ENCODE measurements around the gene SLC15A1.

The SLC15A1 gene

DNA sequence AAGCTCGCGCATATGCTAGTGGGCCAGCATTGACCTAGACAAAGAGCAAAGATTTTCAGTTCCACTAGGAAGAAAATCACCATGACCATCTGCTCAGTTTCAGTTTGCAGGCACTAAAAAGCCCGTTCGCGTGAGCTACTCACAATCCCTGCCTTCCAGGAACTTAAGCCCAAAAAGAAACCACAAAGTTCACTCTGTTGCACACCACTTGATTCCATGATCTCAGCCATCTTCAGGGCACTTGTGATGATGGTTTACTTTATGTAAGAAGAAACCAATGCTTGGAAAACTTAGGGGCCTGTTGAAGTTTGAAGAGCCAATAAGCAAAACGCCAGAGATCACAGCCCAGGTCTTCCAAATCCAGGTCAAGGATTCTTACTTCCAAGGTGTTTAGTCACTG is 45.0 kb upstream of the SLC15A1 start:
- TF ChIP-seq CTCF (IDR thresholded peaks at IDR 0.05) = no peak
- Histone ChIP-seq H3K4me1 (ENCODE audit: control insufficient read depth in 1 of 2, insufficient read depth in 1 of 2, low read depth in 1 of 2, low read length in 1 of 2) (no peaks in the 10 kb centered on the region), H3K27ac (no peak overlapping the region), H3K4me3 (ENCODE audit: low read depth in 1 of 2, low read length in 1 of 2) (no peak overlapping the region), H3K9me3 (no peaks in the 10 kb centered on the region), H3K27me3 (peaks cover 3% of the 10 kb centered on the region), H3K36me3 (no peaks in the 10 kb centered on the region)

- Histone ChIP-seq H3K27ac (no peak overlapping the region), H3K9me3 (no peaks in the 10 kb centered on the region), H3K36me3 (no peaks in the 10 kb centered on the region), H3K4me1 (ENCODE audit: control insufficient read depth in 1 of 2, insufficient read depth in 1 of 2, low read depth in 1 of 2, low read length in 1 of 2) (no peaks in the 10 kb centered on the region), H3K4me3 (ENCODE audit: low read depth in 1 of 2, low read length in 1 of 2) (no peak overlapping the region), H3K27me3 (peaks cover 3% of the 10 kb centered on the region)
- TF ChIP-seq CTCF (IDR thresholded peaks at IDR 0.05) = no peak
Measured at GRCh38 chr13:98796798-98797197, 44.3 kb upstream of the SLC15A1 start.

- TF ChIP-seq CTCF (IDR thresholded peaks at IDR 0.05) = no peak
- Histone ChIP-seq H3K4me1 (ENCODE audit: control insufficient read depth in 1 of 2, insufficient read depth in 1 of 2, low read depth in 1 of 2, low read length in 1 of 2) (no peaks in the 10 kb centered on the region), H3K9me3 (no peaks in the 10 kb centered on the region), H3K4me3 (ENCODE audit: low read depth in 1 of 2, low read length in 1 of 2) (no peak overlapping the region), H3K27ac (no peak overlapping the region), H3K27me3 (peaks cover 3% of the 10 kb centered on the region), H3K36me3 (no peaks in the 10 kb centered on the region)
Measured at GRCh38 chr13:98796191-98796590, 43.7 kb upstream of the SLC15A1 start.

DNA sequence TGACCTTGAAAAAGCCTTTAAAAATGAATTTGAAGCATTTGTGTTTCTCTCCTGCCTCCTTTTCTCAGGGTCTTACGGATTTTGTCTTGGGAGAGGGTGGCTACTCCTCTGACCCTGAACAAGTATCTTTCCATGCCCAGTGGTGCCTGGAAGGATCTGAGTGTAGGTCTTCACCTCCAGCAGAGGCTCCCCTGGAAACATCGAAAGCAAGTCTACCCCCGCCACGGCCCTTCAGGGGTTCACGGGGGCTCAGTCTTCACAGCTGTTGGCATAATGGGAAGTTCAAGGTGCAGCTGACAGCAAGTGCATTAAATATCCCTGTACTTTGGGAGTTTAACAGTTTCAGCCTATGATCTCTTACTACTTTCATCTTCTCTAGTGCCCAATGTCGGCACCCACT is 42.7 kb upstream of the SLC15A1 start:
- Histone ChIP-seq H3K4me1 (ENCODE audit: control insufficient read depth in 1 of 2, insufficient read depth in 1 of 2, low read depth in 1 of 2, low read length in 1 of 2) (no peaks in the 10 kb centered on the region), H3K9me3 (no peaks in the 10 kb centered on the region), H3K27ac (no peak overlapping the region), H3K4me3 (ENCODE audit: low read depth in 1 of 2, low read length in 1 of 2) (no peak overlapping the region), H3K27me3 (peaks cover 3% of the 10 kb centered on the region), H3K36me3 (no peaks in the 10 kb centered on the region)
- no peak for TF ChIP-seq CTCF (IDR thresholded peaks at IDR 0.05)

DNA sequence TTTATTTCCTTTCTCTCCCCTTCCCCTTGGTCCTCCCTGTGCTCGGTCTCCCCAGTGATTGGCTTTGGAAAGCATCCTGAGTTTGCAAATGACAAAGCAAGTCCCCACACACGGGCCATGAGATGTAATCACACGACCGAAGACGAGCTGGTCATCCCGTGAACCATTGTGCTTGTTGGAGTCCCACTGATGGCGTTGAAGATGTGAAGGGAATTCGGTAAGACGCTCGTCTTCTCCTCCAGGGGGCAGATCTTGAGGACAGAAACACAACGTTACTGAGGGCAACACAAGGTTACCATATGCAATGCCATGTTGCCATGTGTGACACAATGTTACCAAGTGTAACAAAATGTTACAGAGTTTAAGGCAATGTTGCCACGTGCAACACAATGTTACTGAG is 42.0 kb upstream of the SLC15A1 start:
- Histone ChIP-seq H3K27ac (no peak overlapping the region), H3K36me3 (no peaks in the 10 kb centered on the region), H3K4me1 (ENCODE audit: control insufficient read depth in 1 of 2, insufficient read depth in 1 of 2, low read depth in 1 of 2, low read length in 1 of 2) (no peaks in the 10 kb centered on the region), H3K9me3 (no peaks in the 10 kb centered on the region), H3K4me3 (ENCODE audit: low read depth in 1 of 2, low read length in 1 of 2) (no peak overlapping the region), H3K27me3 (peaks cover 8% of the 10 kb centered on the region)
- TF ChIP-seq CTCF (IDR thresholded peaks at IDR 0.05) = no peak

All from neutrophil (primary cell).